Jurkat, Clone E6-1 (cell line): ENCODE data around the gene ADSS2.

Experiments
- DNase-seq: peaks from one replicate; pipeline ENCODE4 v3.0.0-alpha.2; 2011; ENCODE audit warnings: low read depth, low spot score
- H3K4me3 ChIP-seq: 2 replicates; pipeline ENCODE4 v1.5.1; 2011; ENCODE audit warnings: mild to moderate bottlenecking, low read length, control low read depth, moderate library complexity

The ADSS2 gene

GRCh38 chr1:244448279-244449036 lies 3.3 kb downstream of the ADSS2 start:
- no peak overlapping the region for H3K4me3 ChIP-seq

DNA sequence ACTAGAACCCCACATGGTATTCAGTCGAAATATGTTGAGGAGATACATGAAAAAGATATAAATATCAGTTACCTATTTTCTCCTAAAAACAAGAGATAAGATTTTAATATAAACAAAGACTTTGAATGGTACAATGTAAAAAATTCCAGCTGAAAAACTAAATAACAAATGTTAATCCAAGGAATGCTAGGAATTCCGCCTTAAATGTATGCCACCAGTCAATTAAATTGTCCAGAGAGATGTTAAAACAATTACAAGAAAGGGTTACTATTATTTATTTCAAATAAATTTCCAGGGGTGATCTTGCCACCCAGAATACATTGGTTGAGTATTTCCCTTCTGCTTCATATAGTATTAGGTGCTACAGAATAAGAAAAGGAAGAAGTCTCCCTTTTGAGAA lies 4.2 kb downstream of the ADSS2 start:
- no peak for DNase-seq
- no peak overlapping the region for H3K4me3 ChIP-seq

More at GRCh38 chr1:244448279-244449036, 3.3 kb downstream of the ADSS2 start:
- no peak for DNase-seq

DNA sequence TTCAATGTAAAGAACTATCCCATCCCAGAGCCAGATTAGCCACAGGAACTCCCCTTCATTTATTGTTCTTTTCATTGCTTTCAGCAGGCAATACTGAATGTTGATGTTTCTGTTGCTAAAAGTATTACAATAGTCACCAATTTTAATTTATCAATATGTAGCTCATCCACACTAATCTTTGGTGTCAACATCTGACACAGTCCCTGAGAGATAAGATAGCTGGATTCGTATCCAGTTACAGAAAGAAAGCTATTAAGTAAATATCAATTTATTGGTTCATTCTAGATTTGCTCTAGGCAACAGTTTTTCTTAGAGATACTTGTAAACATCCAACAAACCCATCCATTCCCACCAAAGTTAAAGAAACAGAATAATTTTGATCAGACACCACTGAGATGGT lies 4.7 kb downstream of the ADSS2 start:
- no peak for DNase-seq
- H3K4me3 ChIP-seq, result no peak overlapping the region

GRCh38 chr1:244445320-244446181 lies 6.2 kb downstream of the ADSS2 start:
- no peak for DNase-seq
- H3K4me3 ChIP-seq, result no peak overlapping the region

GRCh38 chr1:244444854-244445253 lies 6.9 kb downstream of the ADSS2 start:
- no peak for DNase-seq
- no peak overlapping the region for H3K4me3 ChIP-seq

GRCh38 chr1:244442850-244443249 lies 8.9 kb downstream of the ADSS2 start:
- no peak for DNase-seq
- no peak overlapping the region for H3K4me3 ChIP-seq

GRCh38 chr1:244439391-244440032 lies 12.2 kb downstream of the ADSS2 start:
- DNase-seq, result no peak
- H3K4me3 ChIP-seq, result no peak overlapping the region

DNA sequence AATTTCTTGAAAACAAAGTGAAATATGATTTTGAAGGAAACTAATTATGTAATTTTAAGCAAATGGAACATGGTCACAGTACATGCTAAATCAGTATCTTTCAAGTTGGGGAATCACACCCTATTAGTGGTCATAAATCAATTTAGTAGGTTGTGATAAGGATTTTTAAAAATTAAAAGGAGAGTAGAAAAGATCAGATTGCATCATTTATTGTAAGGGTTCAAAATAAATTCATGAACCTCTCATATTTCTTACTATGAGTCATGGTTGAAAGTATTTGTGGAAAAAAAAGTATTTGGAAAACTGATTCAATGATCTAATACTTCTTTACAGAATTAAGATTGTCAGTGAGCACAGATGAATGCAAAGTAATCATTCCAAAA lies 14.6 kb downstream of the ADSS2 start:
- no peak for DNase-seq
- no peak overlapping the region for H3K4me3 ChIP-seq

- DNase-seq, result no peak
- H3K4me3 ChIP-seq, result no peak overlapping the region
Observed at GRCh38 chr1:244436336-244437085, 15.2 kb downstream of the ADSS2 start.

DNA sequence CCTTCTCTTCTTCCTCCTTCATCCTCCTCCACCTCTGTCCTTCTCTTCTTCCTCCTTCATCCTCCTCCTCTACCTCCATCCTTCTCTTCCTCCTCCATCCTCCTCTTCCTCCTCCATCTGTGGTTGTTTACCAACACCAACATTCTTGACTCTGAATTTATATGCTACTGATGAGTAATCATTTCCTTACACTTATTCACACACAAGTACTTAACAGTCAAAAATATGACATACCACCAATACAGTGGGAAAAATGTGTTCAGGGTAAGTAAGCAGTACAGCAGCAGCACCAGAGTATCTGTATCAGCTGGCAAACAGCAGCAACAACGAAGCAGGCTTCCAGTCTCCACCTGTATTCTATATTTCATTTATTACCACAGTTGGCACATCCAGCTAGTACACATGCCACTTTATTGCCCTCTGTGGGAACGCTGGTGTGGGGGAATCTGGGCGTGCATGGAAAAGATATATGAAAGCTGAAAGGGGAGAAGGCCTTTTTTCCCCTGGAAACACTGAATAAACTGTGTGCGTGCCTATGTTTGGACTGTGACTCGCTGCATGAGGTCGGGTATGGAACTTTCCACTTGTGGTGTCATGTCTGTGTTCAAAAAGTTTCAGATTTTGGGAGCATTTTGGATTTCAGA lies 16.0 kb downstream of the ADSS2 start:
- no peak overlapping the region for H3K4me3 ChIP-seq
- no peak for DNase-seq

DNA sequence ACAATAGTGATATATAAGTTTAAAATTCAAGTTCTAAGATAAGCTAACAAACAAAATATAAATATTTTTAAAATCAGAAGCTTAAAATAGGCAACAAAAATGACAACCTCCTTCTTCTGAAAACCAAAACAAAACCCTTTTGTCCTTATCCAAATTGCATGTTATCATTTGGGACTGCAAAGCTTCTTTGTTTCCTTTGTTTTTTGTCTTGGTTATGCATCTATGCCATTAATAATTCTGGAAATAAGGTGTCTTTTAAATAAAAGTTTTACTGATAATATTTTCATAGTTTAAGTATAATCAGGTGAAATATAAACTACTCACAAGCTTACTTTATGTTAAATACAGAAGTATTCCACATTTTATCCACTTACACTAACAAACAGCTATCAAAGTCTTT lies 20.5 kb downstream of the ADSS2 start:
- no peak overlapping the region for H3K4me3 ChIP-seq
- no peak for DNase-seq

DNA sequence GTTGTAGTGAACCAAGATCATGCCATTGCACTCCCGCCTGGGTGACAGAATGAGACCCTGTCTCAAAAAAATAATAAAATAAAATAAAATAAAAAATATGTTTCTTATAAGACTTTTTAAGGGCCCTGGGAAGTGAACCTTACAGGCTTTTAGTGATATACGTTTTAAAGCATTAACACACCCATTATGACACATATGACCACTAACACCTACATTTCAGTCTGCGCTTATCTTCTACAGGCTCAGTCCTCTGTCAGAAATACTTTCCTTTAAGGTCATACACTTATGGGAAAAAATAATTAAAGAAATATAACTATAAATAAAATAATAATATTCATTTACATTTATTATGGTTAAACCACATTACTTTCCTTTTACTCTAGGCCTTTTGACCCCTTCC lies 21.9 kb downstream of the ADSS2 start:
- no peak overlapping the region for H3K4me3 ChIP-seq
- DNase-seq, result no peak

GRCh38 chr1:244427647-244428046 lies 24.1 kb downstream of the ADSS2 start:
- no peak overlapping the region for H3K4me3 ChIP-seq
- no peak for DNase-seq

GRCh38 chr1:244424649-244425334 lies 26.9 kb downstream of the ADSS2 start:
- DNase-seq, result no peak
- H3K4me3 ChIP-seq, result no peak overlapping the region

GRCh38 chr1:244422174-244422573 lies 29.5 kb downstream of the ADSS2 start:
- H3K4me3 ChIP-seq, result no peak overlapping the region
- DNase-seq, result no peak

GRCh38 chr1:244419024-244419423 lies 32.7 kb downstream of the ADSS2 start:
- no peak overlapping the region for H3K4me3 ChIP-seq
- DNase-seq, result no peak

DNA sequence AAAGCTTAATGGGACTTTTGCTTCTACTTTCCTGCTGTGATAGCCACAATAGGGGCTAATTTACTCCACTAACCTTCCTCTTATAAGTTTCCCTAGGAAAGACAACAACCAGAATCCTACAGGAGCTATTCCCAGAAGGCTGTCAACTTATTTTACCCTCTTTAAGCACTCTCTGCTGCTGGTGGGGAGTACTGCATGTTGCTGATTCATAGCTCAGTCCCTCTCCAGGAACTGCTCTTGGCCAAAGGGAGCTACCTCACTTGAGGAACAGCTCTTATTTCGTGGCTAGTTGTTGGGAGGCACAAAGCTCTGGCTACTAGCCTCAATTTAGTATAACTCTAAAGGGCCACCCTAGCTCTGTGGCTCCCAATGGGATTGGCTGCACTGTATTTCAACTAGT lies 37.2 kb downstream of the ADSS2 start:
- H3K4me3 ChIP-seq, result no peak overlapping the region
- DNase-seq, result no peak

DNA sequence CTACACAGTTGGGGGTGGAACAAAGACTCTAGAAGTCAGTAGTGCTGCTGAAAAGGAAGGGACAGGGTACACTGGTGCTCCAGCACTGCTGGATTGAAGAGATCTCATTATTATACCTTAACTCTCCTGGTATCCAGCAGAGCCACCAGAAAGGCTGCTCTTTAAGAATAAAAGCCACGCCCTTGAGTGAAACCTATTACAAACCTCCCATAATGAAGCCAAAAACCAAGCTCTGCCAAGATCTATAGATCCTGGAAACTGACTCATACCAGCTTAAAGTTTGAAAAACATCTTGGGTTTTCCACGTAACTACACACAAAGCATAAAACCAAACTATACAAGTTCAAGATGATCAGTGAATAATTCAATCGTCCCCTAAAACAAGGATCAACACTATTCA lies 38.0 kb downstream of the ADSS2 start:
- no peak overlapping the region for H3K4me3 ChIP-seq
- DNase-seq, result no peak
